GM21515 (cell line): Measurements from ENCODE around the gene RGS8.

Experiments
- ATAC-seq: cut with Tn5 transposase; IDR thresholded peaks from one replicate; pipeline ENCODE4 v1.9.1; 2021; ENCODE audit not compliant: unreplicated experiment

The RGS8 gene, protein sequence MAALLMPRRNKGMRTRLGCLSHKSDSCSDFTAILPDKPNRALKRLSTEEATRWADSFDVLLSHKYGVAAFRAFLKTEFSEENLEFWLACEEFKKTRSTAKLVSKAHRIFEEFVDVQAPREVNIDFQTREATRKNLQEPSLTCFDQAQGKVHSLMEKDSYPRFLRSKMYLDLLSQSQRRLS

DNA sequence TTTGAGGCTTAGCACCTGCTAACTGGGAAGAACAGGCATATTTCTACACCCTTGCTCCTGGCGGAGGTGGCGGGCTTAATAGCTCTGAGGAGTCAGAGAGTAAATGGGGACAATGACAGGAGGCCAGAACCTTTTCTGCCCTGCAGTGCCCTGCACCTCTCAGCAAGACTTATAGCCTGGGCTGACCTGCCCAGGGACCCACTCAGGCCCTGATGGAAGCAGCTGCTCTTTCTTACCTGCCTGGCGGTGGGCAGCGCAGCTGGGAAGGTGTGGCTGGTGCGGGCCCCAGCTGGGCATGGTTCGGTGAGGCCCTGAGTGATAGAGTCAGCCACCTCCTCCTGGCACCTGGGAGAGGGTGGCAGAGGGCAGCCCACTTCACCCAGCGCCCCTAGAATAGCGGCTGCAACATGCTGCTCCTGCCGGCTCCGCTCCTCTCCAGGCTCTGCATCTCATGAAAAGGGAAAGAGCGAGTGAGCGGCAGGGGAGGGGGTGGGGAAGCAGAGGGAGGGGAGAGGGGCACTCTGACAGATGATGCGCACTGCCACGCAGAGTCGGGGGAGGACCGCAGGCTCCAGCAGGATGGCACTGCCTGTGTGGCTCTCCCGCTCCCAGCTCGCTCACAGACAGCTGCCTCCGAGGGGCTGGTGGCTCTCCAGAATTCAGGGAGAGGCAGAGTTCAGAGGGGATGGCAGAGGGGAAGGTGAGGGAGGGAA is at the start of gene RGS8:
TSS of gene RGS8 (minus strand) at position 472 of the 713 bp plus-strand sequence. CDS start 14,938 bp downstream, outside the sequence.
- no peak for ATAC-seq

DNA sequence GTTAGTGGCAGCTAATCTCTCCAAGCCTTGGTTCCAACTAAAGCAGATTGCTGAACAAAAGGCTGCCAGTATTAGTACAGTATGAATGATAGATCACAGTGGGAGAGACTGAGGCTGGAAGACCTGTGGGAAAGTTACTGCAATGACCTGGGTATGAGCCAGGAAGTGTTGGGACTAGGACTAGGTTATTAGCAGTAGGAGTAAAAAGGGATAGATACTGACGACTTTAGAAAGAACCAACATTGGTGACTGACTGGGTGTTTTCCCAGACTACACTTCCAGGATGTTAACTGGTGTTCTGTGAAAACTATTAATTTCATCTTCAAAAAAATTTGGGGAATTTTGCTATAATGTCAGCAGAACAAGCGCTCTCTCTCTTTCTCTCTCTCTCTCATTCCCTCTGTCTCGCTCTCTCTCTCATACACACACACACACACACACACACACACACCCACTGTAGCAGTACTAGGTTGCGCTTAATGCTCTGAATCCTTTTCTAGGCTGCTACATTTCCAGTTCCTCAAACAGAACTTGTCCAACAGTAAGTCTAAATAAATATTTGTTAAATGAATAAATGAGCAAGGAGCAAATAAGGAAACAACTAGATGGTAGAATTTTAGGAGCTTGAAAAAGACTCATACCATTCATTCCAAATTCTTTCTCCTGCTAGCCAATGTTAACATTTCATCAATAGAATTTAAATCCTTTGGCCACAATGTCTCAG is 47.6 kb upstream of the RGS8 start:
- ATAC-seq, result no peak

- no peak for ATAC-seq
Measured at GRCh38 chr1:182726912-182727311, 42.5 kb upstream of the RGS8 start.

- ATAC-seq, result no peak
Measured at GRCh38 chr1:182725259-182726255, 41.2 kb upstream of the RGS8 start.

DNA sequence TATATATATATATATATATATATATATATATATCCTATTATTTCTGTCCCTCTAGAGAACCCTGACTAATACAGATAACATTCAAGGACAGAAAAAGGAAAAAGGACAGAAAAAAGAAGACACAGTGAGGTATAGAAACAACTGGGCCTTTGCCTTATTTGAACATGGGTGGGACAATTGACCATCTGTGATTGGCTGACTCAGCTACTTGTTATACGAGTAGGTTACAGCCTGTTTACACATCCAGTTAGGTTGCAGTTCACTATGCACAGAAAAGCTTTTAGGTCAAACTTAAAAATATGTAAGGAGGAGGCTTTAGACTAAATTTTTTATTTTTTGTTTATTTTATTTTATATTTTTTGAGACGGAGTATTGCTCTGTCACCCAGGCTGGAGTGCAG is 39.8 kb upstream of the RGS8 start:
- ATAC-seq, result no peak

DNA sequence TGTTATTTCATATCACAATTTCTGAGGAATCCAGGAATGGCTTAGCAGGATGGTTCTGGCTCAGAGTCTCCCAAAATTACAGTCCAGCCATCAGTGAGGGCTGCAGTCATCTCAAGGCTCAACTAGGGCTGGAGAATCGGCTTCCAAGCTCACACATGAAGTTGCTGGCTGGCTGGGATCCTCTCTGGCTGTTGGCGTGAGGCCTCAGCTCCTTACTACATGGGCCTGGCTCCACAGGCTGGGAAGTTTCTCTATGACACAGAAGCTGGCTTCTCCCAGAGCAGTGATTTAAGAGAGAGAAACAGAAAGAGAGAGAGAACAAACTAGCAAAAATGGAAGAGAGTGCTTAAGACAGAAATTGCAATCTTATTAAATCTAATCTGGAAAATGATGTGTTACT is 38.8 kb upstream of the RGS8 start:
- no peak for ATAC-seq

DNA sequence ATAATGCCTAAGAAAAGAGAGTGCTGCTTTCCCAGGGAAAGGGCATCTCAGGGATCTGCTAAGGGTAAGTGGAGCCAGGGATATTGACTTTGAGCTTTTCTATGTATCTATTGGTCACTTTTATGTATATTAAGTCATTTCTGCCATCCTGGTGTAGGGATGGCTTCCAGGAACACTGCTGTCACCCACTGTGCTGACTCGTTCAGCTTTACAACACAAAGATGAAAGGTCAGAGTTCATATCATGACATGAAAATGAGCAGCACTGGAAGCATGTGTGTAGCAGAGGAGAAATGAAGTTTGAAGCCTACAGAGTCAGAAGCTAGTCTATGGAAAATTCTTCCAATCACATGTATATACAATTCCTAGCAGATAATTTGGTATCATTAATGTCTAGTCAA is 37.1 kb upstream of the RGS8 start:
- ATAC-seq, result no peak

- ATAC-seq, result no peak
Measured at GRCh38 chr1:182720463-182720862, 36.1 kb upstream of the RGS8 start.

GRCh38 chr1:182719553-182719952 is 35.2 kb upstream of the RGS8 start:
- no peak for ATAC-seq

- no peak for ATAC-seq
Measured at GRCh38 chr1:182718311-182718710, 33.9 kb upstream of the RGS8 start.

DNA sequence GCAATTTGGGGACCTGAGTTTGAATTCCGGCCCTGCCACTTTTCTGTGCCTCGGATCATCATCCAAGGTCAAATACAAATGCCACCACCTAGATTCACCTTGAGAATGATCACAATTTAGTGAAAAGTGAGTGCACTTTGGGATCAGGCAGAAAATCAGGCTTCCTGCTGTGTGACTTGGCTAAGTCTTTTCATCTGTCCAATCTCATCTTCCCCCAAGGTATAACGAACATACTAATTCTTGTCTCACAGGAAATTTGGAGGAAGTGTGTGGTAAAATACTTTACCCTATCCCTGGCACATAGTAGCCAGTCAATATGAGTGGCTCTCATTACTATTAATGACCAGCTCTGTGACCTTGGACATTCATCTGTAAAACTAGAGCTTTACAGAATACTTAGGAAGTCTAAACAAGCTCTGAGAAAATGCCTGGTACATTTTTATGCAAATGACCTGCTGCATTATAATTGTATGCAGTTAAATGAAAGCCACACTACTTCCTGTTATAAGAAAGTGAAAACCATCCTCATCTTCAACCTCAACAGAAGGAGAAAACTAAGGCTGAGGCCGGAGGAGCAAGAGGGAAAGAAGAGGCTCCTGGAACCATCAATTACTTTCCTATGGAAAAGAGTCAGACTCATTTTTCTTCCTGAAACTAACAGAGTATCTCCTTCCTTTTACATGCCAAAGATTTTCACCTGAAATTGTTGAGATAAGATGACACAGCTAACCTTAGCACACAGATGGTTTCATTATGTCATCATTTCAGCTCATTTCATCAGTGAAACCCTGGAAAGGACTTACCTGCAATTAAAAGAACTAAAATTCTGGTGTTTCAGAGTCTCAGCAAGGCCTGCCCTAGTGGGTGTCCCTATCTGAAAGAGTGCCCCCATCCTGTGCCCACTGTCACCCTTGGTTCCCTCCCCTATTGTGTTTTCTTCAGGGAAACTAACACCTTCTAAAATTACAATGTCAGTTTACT is 32.6 kb upstream of the RGS8 start:
- ATAC-seq, result no peak

- ATAC-seq, result no peak
Measured at GRCh38 chr1:182715531-182715930, 31.1 kb upstream of the RGS8 start.

DNA sequence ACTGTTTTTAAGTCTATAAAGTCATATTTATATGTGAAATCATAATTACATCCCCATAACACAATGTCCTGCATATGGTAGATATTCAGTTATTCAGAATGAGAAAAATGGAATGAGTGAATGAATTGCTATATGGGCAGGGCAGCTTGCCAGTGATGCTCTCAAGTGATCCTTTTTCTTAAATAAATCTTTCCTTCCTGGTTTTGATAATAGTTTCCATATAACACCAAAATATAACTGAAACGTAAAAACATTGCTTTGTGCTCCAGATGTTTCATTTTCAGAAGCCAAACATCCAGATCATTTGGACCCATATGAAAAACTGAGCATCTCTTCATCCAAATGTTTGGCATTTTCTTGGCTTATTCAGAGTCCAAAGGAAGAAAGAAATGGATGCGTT is 30.2 kb upstream of the RGS8 start:
- no peak for ATAC-seq

DNA sequence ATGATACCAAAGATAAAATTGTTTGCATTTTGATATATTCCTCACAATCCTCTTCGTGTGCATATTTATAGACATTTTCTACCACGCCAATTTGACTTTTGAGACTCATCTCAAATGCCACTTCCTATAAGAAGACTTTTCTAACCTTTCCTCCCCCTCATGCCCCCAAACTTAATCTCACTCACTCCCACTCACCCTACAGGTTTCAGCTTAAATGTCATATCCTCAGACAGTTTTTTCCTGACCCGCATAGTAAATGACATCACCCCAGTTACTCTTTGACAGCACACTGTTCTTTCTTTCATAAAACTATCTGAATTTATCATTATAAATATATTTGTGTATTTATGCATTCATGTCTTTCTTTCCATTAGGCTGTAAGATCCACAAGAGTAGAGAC is 29.6 kb upstream of the RGS8 start:
- ATAC-seq, result no peak

- ATAC-seq, result no peak
Measured at GRCh38 chr1:182713492-182713891, 29.1 kb upstream of the RGS8 start.

GRCh38 chr1:182709855-182710254 is 25.5 kb upstream of the RGS8 start:
- ATAC-seq, result no peak

DNA sequence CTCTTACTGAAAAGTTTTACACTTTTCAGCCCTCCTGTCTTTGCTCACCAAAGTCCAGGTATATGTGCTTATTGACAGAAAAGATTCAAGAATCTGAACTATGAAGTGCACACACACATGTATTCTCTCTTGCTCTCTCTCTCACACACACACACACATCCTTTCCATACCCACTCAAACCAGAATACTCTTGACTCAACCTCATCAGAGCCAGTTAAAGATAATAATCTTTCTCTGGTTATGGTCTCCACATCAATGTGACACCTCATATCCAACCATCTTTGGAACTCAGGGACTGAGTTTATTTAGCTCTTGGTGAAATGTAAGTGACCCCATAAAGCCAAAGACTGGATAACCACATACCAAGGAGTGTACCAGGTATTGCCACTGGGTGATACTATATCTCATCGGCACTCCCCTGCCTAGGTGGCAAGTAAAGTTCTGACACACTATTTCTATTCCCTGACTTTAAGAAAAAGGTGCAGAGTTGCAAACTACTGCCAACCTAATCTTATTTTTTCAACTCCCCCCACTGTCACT is 24.9 kb upstream of the RGS8 start:
- no peak for ATAC-seq

DNA sequence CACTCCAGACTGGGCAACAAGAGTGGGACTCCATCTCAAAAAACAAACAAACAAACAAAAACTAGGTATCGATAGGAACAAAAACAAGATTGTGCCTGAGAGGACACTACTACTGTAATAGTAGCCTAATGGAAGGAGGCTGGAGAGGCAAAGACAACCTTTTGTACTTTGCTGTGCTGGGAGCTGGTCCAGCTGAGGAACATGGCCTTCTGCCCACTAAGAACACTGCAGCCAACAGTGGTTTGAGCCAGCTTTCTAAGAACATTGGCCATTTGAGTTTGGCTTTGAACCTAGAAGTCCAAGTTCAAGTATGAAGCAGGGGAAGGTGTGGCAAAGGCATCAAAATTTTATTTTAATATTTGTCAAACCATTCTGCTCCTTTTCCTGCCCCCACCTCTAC is 22.7 kb upstream of the RGS8 start:
- ATAC-seq, result no peak

GRCh38 chr1:182704677-182705076 is 20.3 kb upstream of the RGS8 start:
- ATAC-seq, result no peak

- ATAC-seq, result no peak
Measured at GRCh38 chr1:182703539-182703938, 19.2 kb upstream of the RGS8 start.
